Transverse colon (tissue), 4 donors: ENCODE data around the gene RAB3C. TPM values are rescaled to one million over a fixed set of nuclear protein-coding genes. Genes with fewer than 3 reads are reported as not detected.
A peak's percentile ranks its signal among the peaks of the same experiment; 100 is the strongest.
"Not testable (repeated sequence)": the region's sequence is repeated elsewhere in the genome, so short reads cannot be mapped to it uniquely, and the experiment has no call there.

ENCODE experiments used
- DNase-seq: peaks from one replicate; pipeline ENCODE4 v3.0.0-alpha.2; 2019
- H3K27ac ChIP-seq, 4 donors: fragments of 200-600 bp; sonication (generic); 2 replicates each; pipeline ENCODE4 v1.5.1; 2016 to 2018; ENCODE audit warnings: inconsistent platforms in 4 of 4
- H3K27me3 ChIP-seq: fragments of 200-600 bp; sonication (generic); 2 replicates; pipeline ENCODE4 v1.5.1; 2017; ENCODE audit warnings: inconsistent platforms
- H3K36me3 ChIP-seq, 4 donors: fragments of 200-600 bp; sonication (generic); 2 replicates each; pipeline ENCODE4 v1.5.1; 2017 to 2019; ENCODE audit warnings: inconsistent platforms in 4 of 4
- H3K4me1 ChIP-seq, 4 donors: fragments of 200-600 bp; sonication (generic); 2 replicates each; pipeline ENCODE4 v1.5.1; 2017 to 2020; ENCODE audit warnings: inconsistent platforms in 4 of 4
- H3K4me3 ChIP-seq, 4 donors: fragments of 200-600 bp; sonication (generic); 1 replicate in 1 of 4; 2 replicates in 3 of 4; pipeline versions ENCODE4 v1.5.1 to v1.6.1; 2017 to 2019; ENCODE audit warnings: inconsistent platforms in 4 of 4
- H3K9me3 ChIP-seq, 2 donors: fragments of 200-600 bp; sonication (generic); 2 replicates each; pipeline ENCODE4 v1.5.1; 2017 to 2019; ENCODE audit warnings: inconsistent platforms in 2 of 2
- CTCF ChIP-seq, 5 experiments: fragments of 200-600 bp in 3 of 5; fragments of 450-650 bp in 2 of 5; sonication (generic) in 3 of 5; IDR thresholded peaks; 1 replicate in 2 of 5; 2 replicates in 3 of 5; pipeline ENCODE4 v1.5.1; 2016 to 2017; ENCODE audit warnings: antibody characterized with exemption in 5 of 5, inconsistent platforms in 3 of 5, mild to moderate bottlenecking in 2 of 5, moderate library complexity in 1 of 5
- EP300 ChIP-seq: sonication (generic); formaldehyde crosslinking; IDR thresholded peaks from one replicate; pipeline ENCODE4 v1.6.1; 2017; ENCODE audit warnings: antibody characterized with exemption, low read depth
- POLR2A ChIP-seq: fragments of 450-650 bp; IDR thresholded peaks from one replicate; pipeline ENCODE4 v1.6.1; 2016; ENCODE audit warnings: antibody characterized with exemption, mild to moderate bottlenecking, moderate library complexity
- POLR2AphosphoS5 ChIP-seq, 3 donors: sonication (generic); formaldehyde crosslinking; IDR thresholded peaks; one replicate each; pipeline ENCODE4 v1.6.1; 2016; ENCODE audit warnings: antibody characterized with exemption in 3 of 3
- WGBS, 2 donors: methylation state at CpG; one replicate each; pipeline ENCODE4 v1.1.5; 2018; ENCODE audit warnings: low coverage in 1 of 2; 5-methylcytosine and 5-hydroxymethylcytosine counted together
- in situ Hi-C, 4 donors: fragments of 200-750 bp; cut with MboI; loops; one replicate each; pipeline versions ENCODE4 v1.15.0 to v1.15.1; 2017; ENCODE audit warnings: low sequenced_read_pairs in 3 of 4, low pct_ligation_motif_present in 1 of 4, low pct_unique_long_range_greater_than_20kb in 1 of 4
- intact Hi-C: fragments of 100-400 bp; cut with DNase I; formaldehyde crosslinking; loops from one replicate; pipeline ENCODE4 v1.15.1; 2023; ENCODE audit warnings: low total_unique reads
- total RNA-seq, 4 donors: library from RNA; depleted of rRNA; stranded (reverse); fragments of >200 nt; gene quantifications; one replicate each; pipeline ENCODE4 v1.1.0, GENCODE V29; 2016

The RAB3C gene
- total RNA-seq: under 1 TPM; 0.20 to 0.75 (median 0.51) TPM

- in situ Hi-C loops: no loop called here
- peak within 1 kb of the TSS; percentile 15 to 58 (median 38) for H3K4me3 ChIP-seq
- DNase-seq: peak; percentile 90
- no peaks in the 10 kb centered on the region for H3K36me3 ChIP-seq
- H3K27me3 ChIP-seq: peaks cover 48% of the 10 kb centered on the region
- no peaks in the 10 kb centered on the region for H3K9me3 ChIP-seq
- 2% methylated on average over 43 of the region's 43 CpGs; no CpG with 5 or more reads in 1 of the 2 donors for WGBS, 2 donors
- peaks cover 0 to 17% (median 11%) of the 10 kb centered on the region in 4 donors for H3K4me1 ChIP-seq
- peak in 1 of 3 donors; percentile 32 for TF ChIP-seq POLR2AphosphoS5 (IDR thresholded peaks at IDR 0.05)
- peak in 3 of 5 experiments; percentile 5 to 49 (median 32) for TF ChIP-seq CTCF (IDR thresholded peaks at IDR 0.05)
- TF ChIP-seq POLR2A: no peak
- no peak within 1 kb of the TSS for H3K27ac ChIP-seq
- intact Hi-C loops: no loop called here
Measured at GRCh38 chr5:58582803-58583491, at the start of gene RAB3C. RAB3C (plus strand) TSS chr5:58583075; CDS start chr5:58583209, 134 bp downstream.

- H3K36me3 ChIP-seq, H3K4me1 ChIP-seq, DNase-seq, H3K9me3 ChIP-seq, H3K27ac ChIP-seq, intact Hi-C loops, H3K27me3 ChIP-seq, H3K4me3 ChIP-seq, in situ Hi-C loops: not testable (repeated sequence)
- 96% methylated on average over 9 of the region's 9 CpGs; no CpG with 5 or more reads in 1 of the 2 donors for WGBS, 2 donors
Measured at GRCh38 chr5:58541935-58542334, 40.9 kb upstream of the RAB3C start.

GRCh38 chr5:58542709-58543108 is 40.2 kb upstream of the RAB3C start:
- in situ Hi-C loops: no loop called here
- no peak for TF ChIP-seq EP300
- TF ChIP-seq POLR2A: no peak
- no peak for TF ChIP-seq CTCF (IDR thresholded peaks at IDR 0.05)
- no peak for TF ChIP-seq POLR2AphosphoS5 (IDR thresholded peaks at IDR 0.05)
- intact Hi-C loops: no loop called here
- no peak overlapping the region for H3K27ac ChIP-seq
- H3K9me3 ChIP-seq: no peaks in the 10 kb centered on the region
- no peaks in the 10 kb centered on the region for H3K36me3 ChIP-seq
- no peaks in the 10 kb centered on the region for H3K27me3 ChIP-seq
- 95% methylated on average over 1 of the region's 1 CpG; no CpG with 5 or more reads in 1 of the 2 donors for WGBS, 2 donors
- H3K4me3 ChIP-seq: no peak overlapping the region
- no peak for DNase-seq
- no peaks in the 10 kb centered on the region for H3K4me1 ChIP-seq

- no peak for DNase-seq
- intact Hi-C loops: no loop called here
- no peak overlapping the region for H3K27ac ChIP-seq
- H3K36me3 ChIP-seq: no peaks in the 10 kb centered on the region
- no peak overlapping the region for H3K4me3 ChIP-seq
- no peaks in the 10 kb centered on the region for H3K4me1 ChIP-seq
- TF ChIP-seq EP300 (no peak), CTCF (IDR thresholded peaks at IDR 0.05) (no peak), POLR2A (no peak), POLR2AphosphoS5 (IDR thresholded peaks at IDR 0.05) (no peak)
- in situ Hi-C loops: no loop called here
- 71 to 87% methylated on average over 2 of the region's 2 CpGs for WGBS, 2 donors
- no peaks in the 10 kb centered on the region for H3K27me3 ChIP-seq
- H3K9me3 ChIP-seq: no peaks in the 10 kb centered on the region
Measured at GRCh38 chr5:58543723-58544122, 39.2 kb upstream of the RAB3C start.

- no peak overlapping the region for H3K27ac ChIP-seq
- H3K36me3 ChIP-seq: no peaks in the 10 kb centered on the region
- no peak for TF ChIP-seq POLR2AphosphoS5 (IDR thresholded peaks at IDR 0.05)
- TF ChIP-seq CTCF (IDR thresholded peaks at IDR 0.05): no peak
- no peak for TF ChIP-seq EP300
- TF ChIP-seq POLR2A: no peak
- intact Hi-C loops: no loop called here
- H3K4me3 ChIP-seq: no peak overlapping the region
- H3K27me3 ChIP-seq: no peaks in the 10 kb centered on the region
- no peaks in the 10 kb centered on the region for H3K9me3 ChIP-seq
- 22 to 28% methylated on average over 1 of the region's 1 CpG for WGBS, 2 donors
- H3K4me1 ChIP-seq: no peaks in the 10 kb centered on the region
- in situ Hi-C loops: no loop called here
- no peak for DNase-seq
Measured at GRCh38 chr5:58544195-58544594, 38.7 kb upstream of the RAB3C start.
